Anterior cingulate cortex (tissue), 58 donors: ENCODE results near the gene SP8.

Source experiments
- DNase-seq, 58 donors: peaks; one replicate each; lab custom pipeline; 2025; lab: John Stamatoyannopoulos, UW

The SP8 gene

DNA sequence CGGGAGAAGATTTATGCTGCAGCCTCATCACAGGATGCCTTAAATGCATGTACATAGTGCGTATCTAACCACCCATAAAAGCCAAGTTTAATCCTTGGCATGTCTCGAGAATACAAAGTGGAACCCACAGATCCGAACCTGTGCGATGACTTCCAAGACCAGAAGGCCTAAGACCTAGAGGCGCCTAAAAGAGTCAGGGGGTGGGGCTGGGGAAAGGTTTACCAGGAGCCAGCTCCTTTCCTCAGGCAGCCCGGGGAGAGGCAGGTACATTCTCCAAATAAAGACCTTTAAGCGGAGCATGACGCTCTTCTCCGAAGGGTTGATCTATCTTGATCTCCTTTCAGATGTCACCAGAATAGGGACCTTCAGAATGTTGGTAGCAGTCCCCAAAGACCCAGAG lies 9.7 kb downstream of the SP8 start:
- no peak for DNase-seq

DNA sequence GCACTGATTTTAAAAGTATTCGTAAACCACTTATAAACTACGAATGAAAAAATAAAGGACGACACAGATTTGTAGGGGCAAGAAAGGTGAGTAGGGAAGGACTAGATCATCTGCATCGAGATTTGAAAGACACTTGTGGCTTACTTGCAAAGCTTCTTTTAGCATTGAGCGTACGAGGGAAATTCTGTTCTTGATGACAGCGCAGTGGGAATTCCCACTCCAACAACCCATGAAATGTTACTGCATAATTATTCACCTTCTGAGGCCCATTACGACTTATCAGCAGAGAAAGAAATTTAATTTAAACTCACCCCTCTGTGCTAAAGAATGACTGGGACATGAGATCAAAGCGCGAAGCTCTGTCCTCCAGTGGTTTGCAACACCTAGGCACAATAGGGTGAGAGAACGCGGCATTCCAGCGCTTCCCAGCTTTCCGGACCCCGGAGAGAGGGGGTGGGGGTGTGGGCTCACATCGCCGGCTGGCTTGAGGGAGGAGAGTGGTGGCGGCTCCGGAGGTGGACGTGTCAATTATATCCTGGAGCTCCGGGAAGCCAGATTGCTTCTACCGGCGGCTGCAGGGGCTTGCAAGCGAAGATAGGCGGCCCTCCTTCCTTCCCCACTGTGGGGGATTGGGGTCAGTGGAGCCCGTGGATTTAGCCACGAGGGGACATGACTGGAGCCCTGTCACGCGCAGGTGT lies 10.3 kb downstream of the SP8 start:
- DNase-seq = no peak

- DNase-seq = no peak
Observed at GRCh38 chr7:20754001-20754400, 32.7 kb downstream of the SP8 start.

DNA sequence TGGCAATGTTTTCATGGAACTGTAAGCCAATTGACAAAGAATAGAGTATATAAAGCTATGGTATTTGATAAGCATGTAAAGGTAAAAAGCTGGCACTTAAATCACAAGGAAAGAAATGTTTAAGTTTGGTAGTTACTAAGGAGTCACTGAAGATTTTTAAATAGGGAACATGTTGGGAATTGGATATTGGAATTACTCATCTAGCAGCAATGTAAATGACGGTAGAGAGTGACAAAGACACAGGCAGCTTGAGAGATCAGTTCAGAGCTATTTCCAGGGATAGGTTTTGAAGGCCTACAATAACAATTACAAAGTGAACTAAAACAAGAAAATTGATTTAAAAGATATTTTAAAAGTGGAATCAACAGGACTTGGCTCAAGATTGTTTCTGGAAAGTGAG lies 36.8 kb downstream of the SP8 start:
- DNase-seq = no peak

- DNase-seq = no peak
Observed at GRCh38 chr7:20748853-20749252, 37.8 kb downstream of the SP8 start.

DNA sequence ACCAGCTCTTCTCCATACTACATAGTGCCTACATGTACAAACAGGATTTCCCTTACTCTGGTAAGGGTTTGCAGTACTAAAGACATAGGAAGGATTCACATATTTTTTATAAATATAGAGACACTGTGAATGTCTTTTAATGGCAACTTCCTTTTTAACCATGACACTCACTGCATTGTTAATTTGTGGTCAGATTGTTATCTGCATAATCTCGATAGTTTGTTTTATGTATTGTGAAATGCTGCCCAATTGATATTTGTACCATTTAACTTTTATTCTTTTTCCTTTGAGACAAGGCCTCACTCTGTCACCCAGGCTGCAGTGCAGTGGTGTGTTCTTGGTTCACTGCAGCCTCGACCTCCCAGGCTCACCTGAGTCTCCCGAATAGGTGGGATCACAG lies 39.7 kb downstream of the SP8 start:
- no peak for DNase-seq

GRCh38 chr7:20745702-20746101 lies 41.0 kb downstream of the SP8 start:
- DNase-seq = no peak

DNA sequence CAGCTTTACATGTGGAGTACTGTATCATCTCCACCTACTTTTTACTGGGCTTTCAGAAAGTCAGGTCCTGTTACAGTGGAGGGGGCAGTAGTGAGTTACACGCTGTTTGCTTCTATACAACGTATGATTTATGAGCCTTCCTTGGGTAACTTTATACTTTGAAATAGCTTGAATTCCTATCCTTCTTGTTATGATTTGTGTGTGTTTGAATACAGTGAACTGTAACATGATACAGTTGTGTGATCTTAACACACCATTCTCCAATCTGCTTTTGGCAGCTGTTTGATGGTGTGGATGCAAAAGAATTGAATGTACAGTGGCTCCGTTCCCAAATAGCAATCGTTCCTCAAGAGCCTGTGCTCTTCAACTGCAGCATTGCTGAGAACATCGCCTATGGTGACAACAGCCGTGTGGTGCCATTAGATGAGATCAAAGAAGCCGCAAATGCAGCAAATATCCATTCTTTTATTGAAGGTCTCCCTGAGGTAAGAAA lies 41.7 kb downstream of the SP8 start:
- no peak for DNase-seq

DNA sequence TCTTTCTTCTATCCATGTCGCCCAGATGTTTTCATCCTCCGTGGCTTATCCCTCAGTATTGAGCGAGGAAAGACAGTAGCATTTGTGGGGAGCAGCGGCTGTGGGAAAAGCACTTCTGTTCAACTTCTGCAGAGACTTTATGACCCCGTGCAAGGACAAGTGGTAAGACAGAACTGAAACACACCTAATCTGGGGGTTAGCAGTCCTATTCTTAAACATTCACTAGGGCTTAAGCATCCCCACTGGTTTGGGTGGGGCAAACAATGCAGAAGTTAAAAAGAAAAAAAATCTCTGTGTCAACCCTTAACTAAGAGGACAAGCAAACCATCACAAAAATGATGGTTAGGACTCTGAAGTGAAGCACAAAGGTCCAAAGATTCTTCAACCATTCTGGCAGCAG lies 43.8 kb downstream of the SP8 start:
- DNase-seq = no peak

DNA sequence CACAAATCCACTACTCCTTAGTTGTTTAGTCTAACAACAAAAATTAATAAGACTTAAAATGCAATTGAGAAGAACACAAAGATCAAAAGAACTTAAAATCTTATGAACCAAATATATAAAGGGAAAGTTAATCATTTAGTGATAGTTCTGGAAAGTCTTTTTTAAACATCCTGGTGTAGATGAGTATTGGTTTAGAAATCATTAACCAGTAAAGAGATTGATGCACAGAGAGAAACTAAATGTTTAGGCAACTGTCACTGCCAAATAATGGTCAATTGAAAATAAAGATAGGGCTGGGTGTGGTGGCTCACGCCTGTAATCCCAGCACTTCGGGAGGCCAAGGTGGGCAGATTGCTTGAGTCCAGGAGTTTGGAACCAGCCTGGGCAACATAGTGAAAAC lies 44.9 kb downstream of the SP8 start:
- DNase-seq = no peak

- DNase-seq = no peak
Observed at GRCh38 chr7:20738518-20739481, 47.9 kb downstream of the SP8 start.

DNA sequence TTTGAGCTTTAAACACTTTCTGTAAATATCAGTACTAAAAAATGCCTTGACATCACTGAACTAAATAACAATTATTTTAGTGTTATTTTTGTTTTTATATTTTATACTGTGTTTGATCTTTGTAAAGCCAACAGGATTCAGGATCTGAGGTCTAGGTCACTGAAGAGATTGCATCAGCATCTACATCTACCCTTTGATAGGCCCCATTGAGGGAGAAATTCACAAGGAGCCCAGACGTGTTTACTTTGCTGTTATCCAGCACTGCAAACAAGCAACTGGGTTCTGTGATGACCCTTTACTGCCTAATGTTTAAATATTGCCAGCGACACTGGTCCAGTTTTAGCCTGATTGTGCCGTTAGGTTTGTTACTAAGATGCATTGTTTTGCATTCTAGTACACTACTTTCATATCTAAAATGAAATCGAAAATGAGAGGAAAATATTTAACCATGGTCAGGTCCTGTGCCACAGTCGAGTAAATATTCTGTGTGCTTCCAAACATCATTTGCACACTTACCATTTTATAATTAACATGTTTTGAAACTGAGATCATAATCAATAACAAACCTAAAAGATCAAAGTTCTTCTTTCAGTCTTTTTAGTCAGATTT lies 48.7 kb downstream of the SP8 start:
- DNase-seq = no peak

DNA sequence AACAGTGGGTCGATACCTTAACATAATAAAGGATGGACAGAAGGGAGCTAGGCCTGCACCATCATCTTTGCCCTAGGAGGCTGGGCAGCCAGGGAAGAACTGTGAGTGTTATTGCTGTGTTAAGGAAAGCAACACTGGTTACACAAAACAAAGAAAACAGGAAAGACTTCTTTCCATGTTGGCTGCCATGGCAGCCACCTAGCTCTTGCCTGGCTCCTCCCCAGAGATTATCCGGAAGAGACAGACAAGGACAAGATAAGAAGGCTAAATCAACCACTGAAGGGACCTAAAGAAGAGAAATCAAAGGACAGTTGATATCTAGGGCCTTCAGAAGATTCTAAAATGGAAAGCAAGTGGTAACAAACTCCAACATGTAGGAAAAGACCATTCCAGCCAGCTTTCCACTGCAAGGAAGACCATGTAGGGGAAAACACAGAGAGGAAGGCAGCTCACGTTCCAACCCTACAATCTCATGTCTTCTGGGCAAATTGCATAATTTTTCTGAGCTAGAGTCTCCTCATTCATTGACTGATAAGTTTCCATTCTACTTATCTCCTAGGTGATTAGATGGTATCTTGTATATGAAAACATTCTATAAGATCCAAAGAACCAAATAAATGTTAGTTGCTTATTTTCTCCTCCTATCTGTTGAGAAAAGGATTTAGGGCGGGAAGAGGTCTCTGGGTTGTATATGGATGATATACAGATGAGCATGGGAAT lies 51.2 kb downstream of the SP8 start:
- DNase-seq = no peak
